ENCODE measurements around the gene ACAP3.
"Not testable (repeated sequence)": the region's sequence is repeated elsewhere in the genome, so short reads cannot be mapped to it uniquely, and the experiment has no call there.

The ACAP3 gene

DNA sequence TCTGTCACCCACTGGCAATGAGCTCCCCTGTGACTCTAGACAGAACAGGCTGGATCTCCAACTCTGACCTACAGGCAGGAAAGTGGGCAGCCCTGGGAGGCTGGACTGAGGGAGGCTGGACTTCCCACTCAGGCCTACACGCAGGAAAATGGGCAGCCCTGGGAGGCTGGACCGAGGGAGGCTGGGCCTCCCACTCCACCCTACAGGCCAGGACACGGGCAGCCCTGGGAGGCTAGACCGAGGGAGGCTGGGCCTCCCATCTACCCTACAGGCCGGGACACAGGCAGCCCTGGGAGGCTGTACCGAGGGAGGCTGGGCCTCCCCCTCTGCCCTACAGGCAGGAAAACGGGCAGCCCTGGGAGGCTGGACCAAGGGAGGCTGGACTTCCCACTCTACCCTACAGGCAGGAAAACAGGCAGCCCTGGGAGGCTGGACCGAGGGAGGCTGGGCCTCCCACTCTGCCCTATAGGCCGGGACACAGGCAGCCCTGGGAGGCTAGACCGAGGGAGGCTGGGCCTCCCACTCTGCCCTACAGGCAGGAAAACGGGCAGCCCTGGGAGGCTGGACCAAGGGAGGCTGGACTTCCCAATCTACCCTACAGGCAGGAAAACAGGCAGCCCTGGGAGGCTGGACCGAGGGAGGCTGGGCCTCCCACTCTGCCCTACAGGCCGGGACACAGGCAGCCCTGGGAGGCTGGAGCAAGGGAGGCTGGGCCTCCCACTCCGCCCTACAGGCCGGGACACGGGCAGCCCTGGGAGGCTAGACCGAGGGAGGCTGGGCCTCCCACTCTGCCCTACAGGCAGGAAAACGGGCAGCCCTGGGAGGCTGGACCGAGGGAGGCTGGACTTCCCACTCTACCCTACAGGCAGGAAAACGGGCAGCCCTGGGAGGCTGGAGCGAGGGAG lies 59.5 kb downstream of the ACAP3 start:
- not testable (repeated sequence) for H3K36me3 ChIP-seq (ENCODE audit: insufficient read depth, low read length); H3K9ac ChIP-seq (ENCODE audit: low read length); H3K27ac ChIP-seq (ENCODE audit: low read depth, low read length); H3K4me3 ChIP-seq (ENCODE audit: low read depth in 1 of 2, low read length in 2 of 2); H3K4me1 ChIP-seq (ENCODE audit: insufficient read depth, low read length); H3K9me3 ChIP-seq (ENCODE audit: low read length)
- H3K27me3 ChIP-seq (ENCODE audit: control insufficient read depth in 1 of 2, insufficient read depth in 2 of 2, low read length in 2 of 2) = peaks cover 0 to 31% of the 10 kb centered on the region in 2 donors

DNA sequence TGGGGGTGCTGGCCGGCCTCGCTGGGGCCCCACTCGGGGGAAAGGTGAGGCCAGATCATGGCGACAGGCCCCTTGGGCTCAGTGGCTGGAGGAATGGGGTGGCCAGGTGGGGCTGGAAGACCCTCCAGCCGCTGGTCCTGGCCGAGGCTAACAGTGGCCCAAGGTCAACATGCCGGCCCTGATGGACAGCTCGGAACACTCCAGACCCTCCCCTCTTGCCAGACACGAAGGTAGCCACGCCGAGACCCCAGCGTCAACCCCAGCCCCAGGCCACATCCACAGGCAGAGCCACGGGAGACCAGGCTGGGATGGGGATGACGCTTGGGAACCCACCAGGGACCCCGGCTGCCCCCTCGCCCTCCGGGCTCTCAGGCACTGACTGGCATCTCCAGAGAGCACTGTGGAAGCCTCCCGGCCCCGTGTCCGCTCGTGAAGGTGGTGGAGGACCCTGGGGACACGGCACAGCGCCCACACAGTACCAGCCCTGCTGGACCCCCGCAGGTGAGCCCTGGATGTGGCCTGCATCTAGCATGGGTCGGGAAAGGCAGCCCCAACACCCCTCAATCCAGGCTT lies 60.3 kb downstream of the ACAP3 start:
- H3K9me3 ChIP-seq (ENCODE audit: low read length) = no peaks in the 10 kb centered on the region
- H3K4me3 ChIP-seq (ENCODE audit: low read depth in 1 of 2, low read length in 2 of 2) = no peak overlapping the region
- H3K27me3 ChIP-seq (ENCODE audit: control insufficient read depth in 1 of 2, insufficient read depth in 2 of 2, low read length in 2 of 2) = peaks cover 0 to 31% of the 10 kb centered on the region in 2 donors
- no peaks in the 10 kb centered on the region for H3K36me3 ChIP-seq (ENCODE audit: insufficient read depth, low read length)
- no peak overlapping the region for H3K9ac ChIP-seq (ENCODE audit: low read length)
- no peaks in the 10 kb centered on the region for H3K4me1 ChIP-seq (ENCODE audit: insufficient read depth, low read length)
- no peak overlapping the region for H3K27ac ChIP-seq (ENCODE audit: low read depth, low read length)

DNA sequence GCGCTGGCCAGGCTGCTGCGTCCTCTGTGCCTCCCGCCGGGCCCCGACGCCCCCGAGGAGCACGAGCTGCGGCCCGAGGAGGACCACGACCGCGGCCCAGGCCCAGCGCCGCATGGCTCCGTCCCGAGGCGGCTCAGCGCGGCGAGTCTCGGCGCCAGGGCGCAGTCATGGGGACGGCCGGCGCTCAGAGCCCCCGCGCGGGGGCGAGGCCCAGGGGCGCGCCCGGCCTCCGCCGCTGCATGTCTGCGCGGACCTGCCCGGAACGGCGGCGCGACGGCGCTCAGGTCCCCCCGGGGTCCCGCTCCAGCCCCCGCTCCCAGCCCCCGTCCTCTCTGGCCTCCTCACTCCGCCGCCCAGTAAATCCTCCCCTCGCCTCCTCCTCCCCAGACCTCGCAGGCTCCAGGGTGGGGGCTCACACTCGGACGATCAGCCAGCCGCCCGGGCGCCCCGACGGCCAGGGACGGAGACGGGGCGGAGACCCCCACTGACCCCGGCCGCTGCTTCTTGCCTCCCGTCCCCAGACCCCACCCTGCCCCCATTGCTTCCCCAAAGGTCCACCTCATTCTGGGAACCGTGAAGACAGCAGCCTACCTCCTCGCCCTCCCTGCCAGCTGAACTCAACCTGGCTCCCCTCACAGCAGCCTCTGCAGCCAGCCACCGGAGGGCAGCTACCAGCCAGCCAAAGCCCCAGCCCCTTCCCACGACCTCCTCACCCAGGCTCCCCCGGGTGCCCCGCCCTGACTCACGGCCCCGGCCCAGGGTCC lies 61.0 kb downstream of the ACAP3 start, which contains the start of gene C1QTNF12:
Gene C1QTNF12 (minus strand): TSS at position 146 of the 764 bp plus-strand sequence. CDS start 32 bp downstream, at position 114.
- Histone ChIP-seq H3K9me3 (ENCODE audit: low read length) (no peaks in the 10 kb centered on the region), H3K27ac (ENCODE audit: low read depth, low read length) (no peak within 1 kb of the TSS), H3K9ac (ENCODE audit: low read length) (no peak within 1 kb of the TSS), H3K4me1 (ENCODE audit: insufficient read depth, low read length) (no peaks in the 10 kb centered on the region), H3K27me3 (ENCODE audit: control insufficient read depth in 1 of 2, insufficient read depth in 2 of 2, low read length in 2 of 2) (peaks cover 0 to 31% of the 10 kb centered on the region in 2 donors), H3K4me3 (ENCODE audit: low read depth in 1 of 2, low read length in 2 of 2) (no peak within 1 kb of the TSS), H3K36me3 (ENCODE audit: insufficient read depth, low read length) (no peaks in the 10 kb centered on the region)

DNA sequence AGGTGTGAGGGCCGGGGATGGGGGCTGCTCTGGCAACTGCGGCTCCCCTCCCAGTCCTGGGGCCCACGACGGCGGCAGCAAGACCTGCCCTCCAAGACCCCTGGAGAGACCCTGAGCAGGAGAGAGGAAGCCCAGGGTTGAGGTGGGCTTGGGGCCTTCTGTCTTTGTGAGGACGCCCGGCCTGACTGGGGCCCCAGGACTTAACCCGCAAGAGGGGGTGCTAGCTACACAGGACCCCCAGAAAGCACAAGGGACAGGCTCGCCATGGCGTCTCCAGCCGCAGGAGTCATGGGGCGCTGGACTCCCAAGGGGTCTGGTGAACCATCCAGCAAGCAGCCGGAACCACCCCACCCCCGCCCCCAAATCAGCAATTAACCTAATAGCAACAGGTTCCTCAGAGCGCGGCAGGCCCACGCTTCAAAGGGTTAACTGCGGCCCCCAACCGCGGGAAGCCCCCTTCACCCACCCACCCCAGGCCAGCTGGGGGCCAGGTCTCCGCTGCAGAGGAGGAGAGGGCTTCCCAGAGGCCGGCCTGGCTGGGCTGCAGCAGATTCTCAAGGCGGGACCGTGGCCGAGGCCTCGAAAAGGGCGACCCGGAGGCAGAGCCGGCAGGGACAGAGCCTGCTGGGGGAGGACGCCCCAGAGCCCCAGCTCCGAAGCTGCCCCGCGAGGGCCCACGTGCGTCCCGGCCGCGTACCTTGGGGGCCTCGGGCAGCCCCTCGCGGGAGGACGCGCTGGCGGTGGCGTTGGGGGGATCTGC lies 61.7 kb downstream of the ACAP3 start:
- H3K4me3 ChIP-seq (ENCODE audit: low read depth in 1 of 2, low read length in 2 of 2) = no peak overlapping the region
- H3K27me3 ChIP-seq (ENCODE audit: control insufficient read depth in 1 of 2, insufficient read depth in 2 of 2, low read length in 2 of 2) = peaks cover 0 to 32% of the 10 kb centered on the region in 2 donors

DNA sequence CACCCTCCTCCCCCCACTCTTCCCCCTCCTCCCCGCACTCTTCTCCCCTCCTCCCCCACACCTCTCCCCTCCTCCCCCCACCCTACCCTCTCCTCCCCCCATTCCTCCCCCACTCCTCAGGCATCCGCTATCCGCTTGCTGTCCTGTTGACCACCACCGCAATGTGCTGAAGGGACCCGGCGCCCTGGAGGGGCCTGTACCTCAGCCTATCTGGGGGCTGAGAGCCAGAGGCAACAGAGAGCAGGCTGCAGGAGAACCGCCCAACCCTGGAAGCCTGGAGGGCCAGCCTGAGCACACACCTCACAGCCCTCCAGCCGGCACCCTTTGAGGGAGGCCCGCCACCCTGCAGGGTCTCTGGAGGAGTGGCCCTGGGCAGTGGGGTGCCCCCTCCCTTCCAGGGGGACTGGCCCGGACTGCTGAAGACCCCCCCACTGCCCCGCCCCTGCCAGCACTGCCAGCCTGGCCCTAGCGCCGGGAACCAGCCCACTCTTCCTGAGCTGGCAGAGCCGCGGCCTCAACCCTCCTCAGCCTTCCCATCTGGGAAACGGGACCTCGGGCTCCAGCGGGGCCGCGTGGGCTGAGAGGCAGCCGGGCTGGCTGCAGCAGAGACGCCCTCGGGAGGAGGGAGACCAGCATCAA lies 62.4 kb downstream of the ACAP3 start:
- H3K27ac ChIP-seq (ENCODE audit: low read depth, low read length) = no peak overlapping the region
- no peaks in the 10 kb centered on the region for H3K9me3 ChIP-seq (ENCODE audit: low read length)
- no peak overlapping the region for H3K9ac ChIP-seq (ENCODE audit: low read length)
- no peaks in the 10 kb centered on the region for H3K4me1 ChIP-seq (ENCODE audit: insufficient read depth, low read length)
- H3K36me3 ChIP-seq (ENCODE audit: insufficient read depth, low read length) = no peaks in the 10 kb centered on the region
- H3K27me3 ChIP-seq (ENCODE audit: control insufficient read depth in 1 of 2, insufficient read depth in 2 of 2, low read length in 2 of 2) = peaks cover 0 to 35% of the 10 kb centered on the region in 2 donors
- H3K4me3 ChIP-seq (ENCODE audit: low read depth in 1 of 2, low read length in 2 of 2) = no peak overlapping the region

More for the DNA sequence above, 61.7 kb downstream of the ACAP3 start:
- Histone ChIP-seq H3K36me3 (ENCODE audit: insufficient read depth, low read length) (no peaks in the 10 kb centered on the region), H3K9ac (ENCODE audit: low read length) (no peak overlapping the region), H3K4me1 (ENCODE audit: insufficient read depth, low read length) (no peaks in the 10 kb centered on the region), H3K27ac (ENCODE audit: low read depth, low read length) (no peak overlapping the region), H3K9me3 (ENCODE audit: low read length) (no peaks in the 10 kb centered on the region)

DNA sequence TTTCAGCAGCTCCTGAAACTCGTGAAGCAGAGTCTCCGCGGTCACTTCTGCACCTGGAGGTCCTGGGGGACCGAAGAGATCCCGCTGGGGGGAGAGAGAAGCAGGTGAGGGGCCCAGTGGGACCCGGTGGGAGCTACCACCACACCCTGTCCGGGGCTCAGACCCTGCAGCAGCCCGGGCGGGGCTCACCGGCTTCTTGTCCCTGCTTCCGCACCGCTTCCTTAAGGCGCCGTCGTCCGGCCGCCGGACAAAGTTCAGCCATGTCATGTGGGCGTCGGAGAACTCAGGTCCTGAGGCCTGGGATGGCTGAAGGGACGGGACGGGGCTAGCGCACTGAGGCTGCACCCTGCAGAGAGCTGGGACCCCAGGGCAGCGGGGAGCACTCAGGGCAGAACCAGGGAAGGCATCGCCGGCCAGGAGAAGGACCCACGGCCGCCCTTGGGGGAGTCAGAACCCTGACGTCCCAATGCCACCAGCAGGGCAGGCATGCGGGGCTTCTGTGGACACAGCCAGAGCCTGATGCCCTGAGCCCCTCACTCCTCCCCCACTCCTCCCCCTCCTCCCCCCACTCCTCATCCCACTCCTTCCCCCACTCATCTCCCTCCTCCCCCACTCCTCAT lies 63.4 kb downstream of the ACAP3 start:
- no peaks in the 10 kb centered on the region for H3K36me3 ChIP-seq (ENCODE audit: insufficient read depth, low read length)
- H3K4me1 ChIP-seq (ENCODE audit: insufficient read depth, low read length) = no peaks in the 10 kb centered on the region
- H3K9me3 ChIP-seq (ENCODE audit: low read length) = no peaks in the 10 kb centered on the region
- H3K4me3 ChIP-seq (ENCODE audit: low read depth in 1 of 2, low read length in 2 of 2) = no peak overlapping the region
- H3K9ac ChIP-seq (ENCODE audit: low read length) = no peak overlapping the region
- H3K27ac ChIP-seq (ENCODE audit: low read depth, low read length) = no peak overlapping the region
- peaks cover 0 to 45% of the 10 kb centered on the region in 2 donors for H3K27me3 ChIP-seq (ENCODE audit: control insufficient read depth in 1 of 2, insufficient read depth in 2 of 2, low read length in 2 of 2)

DNA sequence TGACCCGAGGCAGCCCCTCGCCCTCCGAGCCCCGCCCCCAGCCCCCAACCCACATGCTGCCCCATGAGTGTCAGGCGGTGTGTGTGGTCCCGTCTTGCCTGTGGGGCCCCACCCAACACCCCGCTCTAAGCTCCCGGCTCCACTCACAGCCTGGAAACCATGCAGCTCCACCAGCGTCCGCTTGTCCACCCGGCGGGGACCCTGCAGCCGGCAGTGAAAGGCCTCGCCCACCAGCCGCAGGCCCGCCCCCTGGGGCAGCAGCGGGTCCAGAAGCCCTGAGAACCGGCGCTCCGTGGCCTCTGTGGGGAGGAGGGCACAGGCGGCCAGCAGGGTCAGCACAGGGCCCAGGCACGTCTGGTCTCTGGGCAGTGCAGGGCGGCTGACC lies 63.9 kb downstream of the ACAP3 start:
- Histone ChIP-seq H3K27me3 (ENCODE audit: control insufficient read depth in 1 of 2, insufficient read depth in 2 of 2, low read length in 2 of 2) (peaks cover 0 to 50% of the 10 kb centered on the region in 2 donors), H3K4me1 (ENCODE audit: insufficient read depth, low read length) (no peaks in the 10 kb centered on the region), H3K9ac (ENCODE audit: low read length) (no peak overlapping the region), H3K27ac (ENCODE audit: low read depth, low read length) (no peak overlapping the region), H3K9me3 (ENCODE audit: low read length) (no peaks in the 10 kb centered on the region), H3K36me3 (ENCODE audit: insufficient read depth, low read length) (no peaks in the 10 kb centered on the region), H3K4me3 (ENCODE audit: low read depth in 1 of 2, low read length in 2 of 2) (no peak overlapping the region)

DNA sequence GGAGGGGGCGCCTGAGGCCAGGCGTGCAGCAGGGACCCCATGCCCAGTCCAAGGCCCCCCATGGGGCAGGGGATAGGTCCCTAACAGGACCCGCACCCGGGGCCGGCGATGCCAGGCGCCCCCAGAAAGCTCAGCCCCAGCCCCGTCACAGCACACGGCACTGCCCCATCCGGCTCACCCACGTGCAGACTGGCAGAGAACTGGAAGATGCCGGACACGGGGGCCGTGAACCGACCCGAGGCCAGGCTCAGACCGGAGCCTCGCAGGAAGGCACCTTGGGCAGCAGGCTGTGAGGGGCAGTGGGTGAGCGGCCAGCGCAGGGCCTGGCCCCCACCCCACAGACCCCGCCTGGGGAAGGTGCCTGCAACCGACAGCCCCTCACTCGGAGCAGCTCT lies 64.5 kb downstream of the ACAP3 start:
- no peaks in the 10 kb centered on the region for H3K4me1 ChIP-seq (ENCODE audit: insufficient read depth, low read length)
- peaks cover 0 to 55% of the 10 kb centered on the region in 2 donors for H3K27me3 ChIP-seq (ENCODE audit: control insufficient read depth in 1 of 2, insufficient read depth in 2 of 2, low read length in 2 of 2)
- H3K4me3 ChIP-seq (ENCODE audit: low read depth in 1 of 2, low read length in 2 of 2) = no peak overlapping the region
- H3K9ac ChIP-seq (ENCODE audit: low read length) = no peak overlapping the region
- H3K9me3 ChIP-seq (ENCODE audit: low read length) = no peaks in the 10 kb centered on the region
- no peak overlapping the region for H3K27ac ChIP-seq (ENCODE audit: low read depth, low read length)
- no peaks in the 10 kb centered on the region for H3K36me3 ChIP-seq (ENCODE audit: insufficient read depth, low read length)

DNA sequence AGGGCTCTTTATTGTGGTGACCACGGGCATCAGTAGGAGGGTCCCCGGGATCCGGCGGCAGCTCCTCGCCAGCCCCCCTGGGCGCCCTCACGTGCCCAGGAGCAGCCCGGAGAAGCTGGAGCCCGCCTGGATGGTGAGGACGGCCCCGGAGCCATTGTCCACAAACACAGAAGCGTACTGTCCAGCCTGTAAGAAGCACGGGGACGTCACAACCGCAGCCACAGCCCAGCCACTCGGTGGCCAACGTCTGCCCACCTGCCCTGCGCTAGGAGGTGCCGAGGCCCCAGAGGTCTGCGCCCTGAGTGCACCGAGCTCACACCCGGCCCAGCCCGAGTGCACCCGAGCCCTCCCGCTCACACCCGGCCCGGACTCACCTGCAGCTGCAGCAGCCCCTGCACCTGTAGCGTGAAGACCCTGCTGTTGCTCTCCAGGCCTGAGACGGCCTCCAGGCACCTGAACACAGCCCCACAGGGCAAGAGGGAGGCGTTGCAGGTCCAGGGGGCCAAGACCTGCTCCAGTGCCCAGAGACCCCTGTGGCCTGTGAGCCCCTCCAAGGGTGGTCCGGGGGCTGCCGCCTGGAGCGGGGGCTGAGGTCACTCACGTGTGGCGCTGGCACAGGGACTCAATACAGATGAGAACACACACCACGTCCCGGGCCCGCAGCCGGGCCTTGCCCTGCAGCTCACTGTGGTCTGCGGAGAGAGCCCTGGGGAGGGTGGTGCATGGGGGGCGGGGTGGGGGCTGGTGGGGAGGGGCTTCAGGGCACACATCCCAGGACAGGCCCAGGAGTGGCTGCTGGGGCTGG lies 65.1 kb downstream of the ACAP3 start:
- Histone ChIP-seq H3K27ac (ENCODE audit: low read depth, low read length) (no peak overlapping the region), H3K9me3 (ENCODE audit: low read length) (no peaks in the 10 kb centered on the region), H3K36me3 (ENCODE audit: insufficient read depth, low read length) (no peaks in the 10 kb centered on the region), H3K27me3 (ENCODE audit: control insufficient read depth in 1 of 2, insufficient read depth in 2 of 2, low read length in 2 of 2) (peaks cover 0 to 59% of the 10 kb centered on the region in 2 donors), H3K9ac (ENCODE audit: low read length) (no peak overlapping the region), H3K4me1 (ENCODE audit: insufficient read depth, low read length) (no peaks in the 10 kb centered on the region), H3K4me3 (ENCODE audit: low read depth in 1 of 2, low read length in 2 of 2) (no peak overlapping the region)

Data from muscle layer of colon (tissue), 2 donors.